Stimulated activated CD4-positive, alpha-beta T cell treated with anti-CD3 and anti-CD28 coated beads, Interleukin-2, amount 100 ng/mL, for 48 hours (primary cell): ENCODE data around the gene BRD9.
"Not testable (repeated sequence)": the region's sequence is repeated elsewhere in the genome, so short reads cannot be mapped to it uniquely, and the experiment has no call there.

Experiments used
- DNase-seq, 2 donors: peaks; one replicate each; pipeline ENCODE4 v3.0.0-alpha.2; 2020

Gene BRD9

GRCh38 chr5:856531-857425 is 35.8 kb downstream of the BRD9 start:
- DNase-seq, result no peak

GRCh38 chr5:855771-856530 is 36.6 kb downstream of the BRD9 start:
- DNase-seq, result no peak

DNA sequence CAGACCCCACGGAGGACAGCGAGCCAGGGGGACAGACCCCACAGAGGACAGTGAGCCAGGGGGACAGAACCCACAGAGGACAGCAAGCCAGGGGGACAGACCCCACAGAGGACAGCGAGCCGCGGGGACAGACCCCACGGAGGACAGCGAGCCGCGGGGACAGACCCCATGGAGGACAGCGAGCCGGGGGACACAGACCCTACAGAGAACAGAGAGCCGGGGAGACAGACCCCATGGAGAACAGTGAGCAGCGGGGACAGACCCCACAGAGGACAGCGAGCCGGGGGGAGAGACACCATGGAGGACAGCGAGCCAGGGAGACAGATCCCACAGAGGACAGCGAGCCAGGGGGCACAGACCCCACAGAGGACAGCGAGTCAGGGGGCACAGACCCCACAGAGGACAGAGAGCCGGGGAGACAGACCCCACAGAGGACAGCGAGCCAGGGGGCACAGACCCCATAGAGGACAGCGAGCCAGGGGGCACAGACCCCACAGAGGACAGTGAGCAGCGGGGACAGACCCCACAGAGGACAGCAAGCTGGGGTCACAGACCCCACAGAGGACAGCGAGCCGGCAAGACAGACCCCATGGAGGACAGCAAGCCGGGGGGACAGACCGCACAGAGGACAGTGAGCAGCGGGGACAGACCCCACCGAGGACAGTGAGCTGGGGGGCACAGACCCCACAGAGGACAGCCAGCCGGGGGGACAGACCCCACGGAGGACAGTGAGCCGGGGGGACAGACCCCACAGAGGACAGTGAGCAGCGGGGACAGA is 37.4 kb downstream of the BRD9 start:
- DNase-seq, result no peak

GRCh38 chr5:854217-854616 is 38.4 kb downstream of the BRD9 start:
- DNase-seq, result no peak

DNA sequence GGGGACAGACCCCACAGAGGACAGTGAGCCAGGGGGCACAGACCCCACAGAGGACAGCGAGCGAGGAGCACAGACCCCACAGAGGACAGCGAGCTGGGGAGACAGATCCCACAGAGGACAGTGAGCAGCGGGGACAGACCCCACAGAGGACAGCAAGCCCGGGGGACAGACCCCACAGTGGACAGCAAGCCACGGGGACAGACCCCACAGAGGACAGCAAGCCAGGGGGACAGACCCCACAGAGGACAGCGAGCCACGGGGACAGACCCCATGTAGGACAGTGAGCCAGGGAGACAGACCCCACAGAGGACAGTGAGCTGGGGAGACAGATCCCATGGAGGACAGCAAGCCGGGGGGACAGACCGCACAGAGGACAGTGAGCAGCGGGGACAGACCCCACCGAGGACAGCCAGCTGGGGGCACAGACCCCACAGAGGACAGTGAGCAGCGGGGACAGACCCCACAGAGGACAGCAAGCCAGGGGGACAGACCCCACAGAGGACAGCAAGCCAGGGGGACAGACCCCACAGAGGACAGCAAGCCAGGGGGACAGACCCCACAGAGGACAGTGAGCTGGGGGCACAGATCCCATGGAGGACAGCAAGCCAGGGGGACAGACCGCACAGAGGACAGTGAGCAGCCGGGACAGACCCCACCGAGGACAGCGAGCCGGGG is 39.0 kb downstream of the BRD9 start:
- DNase-seq, result not testable (repeated sequence)

DNA sequence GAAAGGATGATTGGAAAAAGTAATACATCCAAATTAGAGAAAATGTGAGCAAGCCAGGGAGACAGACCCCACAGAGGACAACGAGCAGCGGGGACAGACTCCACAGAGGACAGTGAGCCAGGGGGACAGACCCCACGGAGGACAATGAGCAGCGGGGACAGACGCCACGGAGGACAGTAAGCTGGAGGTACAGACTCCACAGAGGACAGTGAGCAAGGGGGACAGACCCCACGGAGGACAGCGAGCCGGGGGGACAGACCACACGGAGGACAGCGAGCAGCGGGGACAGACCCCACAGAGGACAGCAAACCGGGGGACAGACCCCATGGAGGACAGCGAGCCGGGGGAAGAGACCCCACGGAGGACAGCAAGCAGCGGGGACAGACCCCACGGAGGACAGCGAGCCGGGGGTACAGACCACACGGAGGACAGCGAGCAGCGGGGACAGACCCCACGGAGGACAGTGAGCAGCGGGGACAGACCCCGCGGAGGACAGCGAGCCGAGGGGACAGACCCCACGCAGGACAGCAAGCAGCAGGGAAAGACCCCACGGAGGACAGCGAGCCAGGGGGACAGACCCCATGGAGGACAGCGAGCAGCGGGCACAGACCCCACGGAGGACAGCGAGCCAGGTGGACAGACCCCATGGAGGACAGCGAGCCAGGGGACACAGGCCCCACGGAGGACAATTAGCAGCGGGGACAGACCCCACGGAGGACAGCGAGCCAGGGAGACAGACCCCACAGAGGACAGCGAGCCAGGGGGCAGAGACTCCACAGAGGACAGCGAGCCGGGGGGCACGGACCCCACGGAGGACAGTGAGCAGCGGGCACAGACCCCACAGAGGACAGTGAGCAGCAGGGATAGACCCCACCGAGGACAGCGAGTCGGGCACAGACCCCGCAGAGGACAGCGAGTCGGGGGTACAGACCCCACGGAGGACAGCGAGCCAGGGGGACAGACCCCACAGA is 39.9 kb downstream of the BRD9 start:
- no peak for DNase-seq

GRCh38 chr5:852018-852417 is 40.6 kb downstream of the BRD9 start:
- no peak for DNase-seq

DNA sequence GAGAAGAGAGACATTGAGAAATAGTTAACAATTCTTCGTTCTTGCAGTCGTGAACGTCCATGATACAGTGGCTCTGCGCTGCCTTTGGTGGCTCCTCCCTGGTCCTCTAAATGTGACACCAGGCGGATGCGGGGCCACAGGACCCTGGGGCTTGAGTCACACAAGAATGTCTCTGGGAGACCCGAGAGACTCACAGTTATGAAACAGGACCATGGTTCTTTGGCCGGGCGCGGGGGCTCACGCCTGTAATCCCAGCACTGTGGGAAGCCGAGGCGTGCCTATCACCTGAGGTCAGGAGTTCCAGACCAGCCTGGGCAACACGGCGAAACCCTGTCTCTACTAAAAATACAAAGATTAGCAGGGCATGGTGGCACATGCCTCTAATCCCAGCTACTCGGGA is 41.0 kb downstream of the BRD9 start:
- no peak for DNase-seq

DNA sequence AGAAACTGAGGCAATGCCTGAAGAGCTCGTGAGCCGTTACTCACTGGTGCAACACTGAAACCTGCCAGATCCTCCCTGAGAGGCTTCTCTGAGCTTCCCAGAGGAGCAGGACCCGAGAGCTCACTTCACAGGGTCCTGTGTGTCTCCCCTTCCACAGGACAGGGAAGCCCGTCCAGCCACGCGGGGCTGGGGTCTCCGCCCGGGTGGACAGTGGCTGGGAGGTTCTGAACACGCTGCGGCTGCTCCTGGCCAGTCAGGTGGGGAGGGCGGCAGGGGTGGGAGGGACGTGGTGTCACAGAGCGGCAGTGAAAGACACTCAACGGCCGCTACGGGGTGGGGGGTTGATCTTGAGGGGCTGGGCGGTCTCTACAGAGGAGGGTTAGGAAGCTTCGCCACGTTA is 41.5 kb downstream of the BRD9 start:
- no peak for DNase-seq

DNA sequence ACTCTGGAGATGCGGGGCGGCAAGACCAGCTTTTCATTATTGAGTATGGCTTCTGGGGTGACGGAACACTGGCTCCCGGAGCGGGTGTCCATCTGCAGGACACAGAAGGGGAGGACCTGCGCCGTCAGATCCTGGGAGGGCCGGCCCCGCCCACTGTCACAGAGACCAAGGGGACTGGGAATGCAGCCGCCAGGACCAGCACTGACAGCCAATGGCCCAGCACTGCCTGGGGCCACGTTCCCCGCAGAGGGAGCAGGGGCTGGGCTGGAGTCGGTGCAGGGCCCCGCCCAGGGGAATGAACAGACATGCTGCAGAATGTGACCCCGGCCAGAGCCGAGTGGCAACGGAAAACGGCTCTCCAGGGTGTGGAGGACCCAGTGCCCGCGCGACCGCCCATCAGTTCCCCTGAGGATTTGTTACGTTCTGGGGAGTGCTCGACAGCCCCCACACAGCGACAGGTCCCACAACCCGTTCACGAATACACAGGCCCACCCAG is 42.0 kb downstream of the BRD9 start, which contains the start of gene ZDHHC11:
TSS of gene ZDHHC11 (minus strand) at position 476 of the 496 bp plus-strand sequence. CDS start at position 92, 384 bp downstream.
- DNase-seq, result no peak

GRCh38 chr5:849651-850301 is 42.8 kb downstream of the BRD9 start:
- DNase-seq, result no peak

- DNase-seq, result no peak
Measured at GRCh38 chr5:848671-849111, 43.9 kb downstream of the BRD9 start.

GRCh38 chr5:847736-848135 is 44.9 kb downstream of the BRD9 start:
- DNase-seq, result not testable (repeated sequence)

DNA sequence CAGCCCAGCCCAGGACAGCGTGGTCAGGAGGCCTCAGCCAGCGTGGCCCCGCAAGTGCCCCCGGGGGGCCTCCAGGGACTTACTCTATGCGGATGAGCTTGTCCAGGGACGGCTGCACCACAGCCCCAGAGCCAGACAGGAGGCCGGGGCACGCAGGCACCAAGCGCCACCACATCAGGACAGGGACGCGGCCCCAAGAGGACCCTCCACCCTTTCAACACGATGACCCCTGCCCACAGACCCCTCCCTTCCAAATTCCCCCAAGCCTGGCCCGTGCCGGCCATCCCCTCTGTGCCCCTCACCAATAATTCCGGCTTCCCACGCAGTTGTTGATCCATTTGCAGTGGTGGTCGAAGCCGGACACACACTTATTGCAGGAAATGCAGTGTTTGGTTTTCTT is 45.4 kb downstream of the BRD9 start:
- not testable (repeated sequence) for DNase-seq

- not testable (repeated sequence) for DNase-seq
Measured at GRCh38 chr5:846602-847091, 46.0 kb downstream of the BRD9 start.

DNA sequence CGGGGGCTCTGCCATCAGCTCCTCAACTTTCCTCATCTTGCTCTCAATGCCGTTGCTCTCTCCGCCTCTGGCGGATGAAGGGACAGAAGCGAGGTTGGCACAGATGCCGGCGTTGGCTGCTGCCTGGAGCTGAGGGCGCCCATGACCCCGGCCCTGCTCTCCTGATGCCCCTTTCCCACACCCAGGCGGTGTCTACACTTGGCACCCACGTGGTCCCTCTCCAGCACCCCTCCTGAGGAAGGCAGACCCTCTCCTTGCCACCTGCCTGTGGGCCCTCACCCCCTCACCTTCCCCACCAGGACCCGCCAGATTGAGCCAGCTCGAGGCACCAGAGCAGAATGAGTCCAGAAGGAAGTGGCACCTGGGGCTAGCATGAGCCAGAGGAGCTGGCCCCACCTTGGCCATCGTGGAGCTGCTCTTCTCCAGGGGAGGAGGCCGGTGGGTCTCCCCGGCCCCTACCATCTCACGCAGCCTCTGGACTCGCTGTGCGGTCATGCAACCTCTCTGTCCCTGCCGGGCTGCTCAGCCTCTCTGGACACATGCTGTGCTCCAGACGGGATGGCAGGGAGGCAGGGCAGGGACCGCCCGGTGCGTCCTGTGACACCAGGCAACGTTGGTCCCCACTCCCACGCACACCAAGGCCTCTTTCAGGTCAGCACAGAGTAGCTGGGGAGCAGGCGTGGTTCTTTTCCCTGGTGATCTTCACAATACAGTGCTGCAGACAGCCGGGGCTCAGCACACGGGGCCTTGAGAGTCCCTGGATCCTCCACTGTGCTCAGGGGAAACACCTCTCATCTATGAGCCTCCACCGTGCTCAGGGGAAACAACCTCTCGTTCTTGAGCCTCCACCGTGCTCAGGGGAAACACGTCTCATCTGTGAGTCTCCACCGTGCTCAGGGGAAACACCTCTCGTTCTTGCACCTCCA is 46.7 kb downstream of the BRD9 start:
- DNase-seq, result not testable (repeated sequence)

GRCh38 chr5:845031-845675 is 47.4 kb downstream of the BRD9 start:
- DNase-seq, result not testable (repeated sequence)

- not testable (repeated sequence) for DNase-seq
Measured at GRCh38 chr5:844426-844825, 48.2 kb downstream of the BRD9 start.
